Spleen (tissue), 11 donors: ENCODE results near the gene NFKBIE. TPM values are rescaled to one million over a fixed set of nuclear protein-coding genes. Genes with fewer than 3 reads are reported as not detected.

Source experiments
- DNase-seq: peaks from one replicate; pipeline ENCODE4 v3.0.0-alpha.2; 2020
- H3K27ac ChIP-seq, 8 donors: fragments of 200-600 bp; sonication (generic) in 7 of 8; 1 replicate in 4 of 8; 2 replicates in 4 of 8; pipeline versions ENCODE4 v1.5.0 to v1.8.0; 2016 to 2021; ENCODE audit warnings: inconsistent platforms in 4 of 8, mild to moderate bottlenecking in 4 of 8, moderate library complexity in 1 of 8
- H3K27me3 ChIP-seq, 7 donors: fragments of 200-600 bp; sonication (generic) in 6 of 7; replicated peaks in 1 of 7; 1 replicate in 4 of 7; 2 replicates in 3 of 7; pipeline versions ENCODE4 v1.5.0 to v1.8.0; 2016 to 2021; ENCODE audit warnings: inconsistent platforms in 3 of 7, mild to moderate bottlenecking in 1 of 7
- H3K36me3 ChIP-seq, 6 donors: fragments of 200-600 bp; sonication (generic) in 5 of 6; 1 replicate in 4 of 6; 2 replicates in 2 of 6; pipeline versions ENCODE4 v1.5.0 to v1.8.0; 2016 to 2021; ENCODE audit warnings: inconsistent platforms in 2 of 6
- H3K4me1 ChIP-seq, 6 donors: fragments of 200-600 bp; sonication (generic) in 5 of 6; 1 replicate in 3 of 6; 2 replicates in 3 of 6; pipeline versions ENCODE4 v1.5.0 to v1.8.0; 2016 to 2021; ENCODE audit warnings: inconsistent platforms in 3 of 6
- H3K4me3 ChIP-seq, 8 donors: fragments of 200-600 bp; sonication (generic) in 7 of 8; 1 replicate in 4 of 8; 2 replicates in 4 of 8; pipeline versions ENCODE4 v1.5.0 to v1.8.0; 2016 to 2021; ENCODE audit warnings: inconsistent platforms in 4 of 8, mild to moderate bottlenecking in 4 of 8, moderate library complexity in 2 of 8
- H3K9me3 ChIP-seq, 8 donors: fragments of 200-600 bp; sonication (generic) in 7 of 8; 1 replicate in 4 of 8; 2 replicates in 4 of 8; pipeline versions ENCODE4 v1.5.0 to v1.8.0; 2016 to 2021; ENCODE audit warnings: inconsistent platforms in 4 of 8
- CTCF ChIP-seq, 11 experiments: fragments of 200-600 bp in 7 of 11; fragments of 450-650 bp in 4 of 11; sonication (generic) in 4 of 11; IDR thresholded peaks in 8 of 11; conservative IDR thresholded peaks in 3 of 11; 1 replicate in 7 of 11; 2 replicates in 4 of 11; pipeline versions ENCODE4 v1.4.0 to v1.8.0; 2016 to 2021; ENCODE audit warnings: antibody characterized with exemption in 11 of 11, inconsistent platforms in 4 of 11, mild to moderate bottlenecking in 1 of 11
- POLR2A ChIP-seq, 3 donors: fragments of 450-650 bp; IDR thresholded peaks; one replicate each; pipeline ENCODE4 v1.5.1; 2017; ENCODE audit warnings: antibody characterized with exemption in 3 of 3, mild to moderate bottlenecking in 1 of 3
- POLR2AphosphoS5 ChIP-seq, 3 donors: sonication (generic); formaldehyde crosslinking; IDR thresholded peaks; one replicate each; pipeline ENCODE4 v1.5.1; 2017; ENCODE audit warnings: antibody characterized with exemption in 3 of 3
- WGBS, 5 donors: extraction: QIAGEN DNeasy Blood & Tissue Kit in 3 of 5; methylation state at CpG; one replicate each; pipeline versions ENCODE4 v1.1.5 to v1.1.7; 2013 to 2018; 5-methylcytosine and 5-hydroxymethylcytosine counted together
- intact Hi-C: fragments of 100-400 bp; cut with DNase I; formaldehyde crosslinking; loops from one replicate; pipeline ENCODE4 v1.15.0; 2023; ENCODE audit warnings: low total_unique reads
- polyA plus RNA-seq, 3 donors: library from polyadenylated mRNA; stranded (reverse); fragments of 200-250 nt; gene quantifications; one replicate each; pipeline ENCODE4 v1.2.1, GENCODE V29; 2013
- total RNA-seq, 7 donors: library from RNA; depleted of rRNA in 3 of 7; stranded (reverse); fragments of >200 nt in 3 of 7; fragmentation: NEBNext Ultra II Directional in 4 of 7; extraction: Animal tissue kit (Norgen Biotek cat#: 25700) in 4 of 7; gene quantifications; one replicate each; pipeline versions ENCODE4 v1.1.0 to v1.2.1, GENCODE V29; 2016 to 2021
- donor health status: healthy with polysubstance abuse.
- donor health status: DM: no; HTN: no; CAD: no; lungs with moderate emphysema.
- donor health status: DM: no; HTN: no; CAD: no.
- donor health status: Bipolar disorder and iron deficiency.
- donor health status: healthy.
- donor health status: DM: no; HTN: no; CAD: no.
- donor health status: DM: yes; HTN: yes; CAD: no.

NFKBIE gene
- total and polyA plus RNA-seq, 10 donors, result 32.2 to 89.7 (median 49.0) TPM

- DNase-seq, result no peak
- TF ChIP-seq POLR2AphosphoS5 (IDR thresholded peaks at IDR 0.05) (no peak), POLR2A (IDR thresholded peaks at IDR 0.05) (no peak), CTCF (IDR thresholded peaks at IDR 0.05 in 8 of 11, conservative IDR thresholded peaks at IDR 0.05 in 3 of 11) (no peak)
- Histone ChIP-seq H3K36me3 (no peaks in the 10 kb centered on the region), H3K9me3 (no peaks in the 10 kb centered on the region), H3K27ac (no peak overlapping the region), H3K4me1 (peaks cover 0 to 18% (median 12%) of the 10 kb centered on the region in 6 donors), H3K4me3 (no peak overlapping the region), H3K27me3 (peaks cover 0 to 70% (median 32%) of the 10 kb centered on the region in 7 donors)
- 58 to 73% (median 66%) methylated on average over 8 to 9 of the region's 9 CpGs for WGBS, 5 donors
- intact Hi-C loops, result no loop called here
These were observed 13.7 kb upstream of the NFKBIE start for GRCh38 chr6:44278774-44279697.

- no peak overlapping the region for H3K27ac ChIP-seq
- intact Hi-C loops, result no loop called here
- no peaks in the 10 kb centered on the region for H3K9me3 ChIP-seq
- H3K27me3 ChIP-seq, result peaks cover 0 to 76% (median 33%) of the 10 kb centered on the region in 7 donors
- H3K4me3 ChIP-seq, result no peak overlapping the region
- TF ChIP-seq POLR2AphosphoS5 (IDR thresholded peaks at IDR 0.05) (no peak), POLR2A (IDR thresholded peaks at IDR 0.05) (no peak), CTCF (IDR thresholded peaks at IDR 0.05 in 8 of 11, conservative IDR thresholded peaks at IDR 0.05 in 3 of 11) (no peak)
- DNase-seq, result no peak
- 55 to 77% (median 60%) methylated on average over 3 of the region's 3 CpGs for WGBS, 5 donors
- H3K4me1 ChIP-seq, result peaks cover 0 to 16% (median 12%) of the 10 kb centered on the region in 6 donors
- no peaks in the 10 kb centered on the region for H3K36me3 ChIP-seq
These were observed 13.0 kb upstream of the NFKBIE start for GRCh38 chr6:44278315-44278714.

GRCh38 chr6:44277763-44278162 lies 12.4 kb upstream of the NFKBIE start:
- no peak for DNase-seq
- 77 to 88% (median 79%) methylated on average over 7 of the region's 7 CpGs for WGBS, 5 donors
- no peaks in the 10 kb centered on the region for H3K36me3 ChIP-seq
- peaks cover 0 to 82% (median 39%) of the 10 kb centered on the region in 7 donors for H3K27me3 ChIP-seq
- H3K4me1 ChIP-seq, result peaks cover 0 to 16% (median 12%) of the 10 kb centered on the region in 6 donors
- intact Hi-C loops, result no loop called here
- no peak overlapping the region for H3K27ac ChIP-seq
- no peaks in the 10 kb centered on the region for H3K9me3 ChIP-seq
- TF ChIP-seq POLR2A (IDR thresholded peaks at IDR 0.05), result no peak
- no peak for TF ChIP-seq POLR2AphosphoS5 (IDR thresholded peaks at IDR 0.05)
- no peak for TF ChIP-seq CTCF (IDR thresholded peaks at IDR 0.05 in 8 of 11, conservative IDR thresholded peaks at IDR 0.05 in 3 of 11)
- H3K4me3 ChIP-seq, result no peak overlapping the region
